IPS-18a (cell line): ENCODE data around the gene RAPSN.
A peak's percentile ranks its signal among the peaks of the same experiment; 100 is the strongest.

Experiments used
- H3K27ac ChIP-seq: one replicate; pipeline ENCODE4 v1.5.1; 2013; ENCODE audit warnings: low read length
- H3K27me3 ChIP-seq: one replicate; pipeline ENCODE4 v1.6.1; 2013; ENCODE audit warnings: mild to moderate bottlenecking, low read length; ENCODE audit not compliant: control insufficient read depth, insufficient read depth
- H3K36me3 ChIP-seq: one replicate; pipeline ENCODE4 v1.6.1; 2013; ENCODE audit warnings: low read depth, low read length; ENCODE audit not compliant: control insufficient read depth
- H3K4me1 ChIP-seq: one replicate; pipeline ENCODE4 v1.6.1; 2013; ENCODE audit warnings: low read depth, low read length; ENCODE audit not compliant: control insufficient read depth
- H3K4me3 ChIP-seq: one replicate; pipeline ENCODE4 v1.5.1; 2013; ENCODE audit warnings: low read length
- H3K9ac ChIP-seq: one replicate; pipeline ENCODE4 v1.6.1; 2013; ENCODE audit warnings: mild to moderate bottlenecking, low read length, moderate library complexity
- H3K9me3 ChIP-seq: one replicate; pipeline ENCODE4 v1.6.1; 2013; ENCODE audit warnings: low read depth, low read length; ENCODE audit not compliant: control insufficient read depth

The RAPSN gene

DNA sequence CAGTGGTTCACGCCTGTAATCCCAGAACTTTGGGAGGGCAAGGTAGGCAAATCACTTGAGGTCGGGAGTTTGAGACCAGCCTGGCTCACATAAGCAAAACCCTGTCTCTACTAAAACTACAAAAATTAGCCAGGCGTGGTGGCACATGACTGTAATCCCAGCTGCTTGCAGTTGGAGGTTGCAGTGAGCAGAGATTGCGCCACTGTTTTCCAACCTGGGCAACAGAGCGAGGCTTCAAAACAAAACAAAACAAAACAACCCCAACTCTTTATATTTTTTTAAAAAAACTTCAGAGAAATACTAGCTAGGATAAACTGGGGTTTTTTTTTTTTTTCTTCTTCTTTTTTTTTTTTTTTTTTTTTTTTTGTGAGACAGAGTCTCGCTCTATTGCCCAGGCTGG is 31.8 kb upstream of the RAPSN start:
- Histone ChIP-seq H3K27me3 (no peaks in the 10 kb centered on the region), H3K36me3 (peaks cover 90% of the 10 kb centered on the region), H3K27ac (no peak overlapping the region), H3K4me1 (no peaks in the 10 kb centered on the region), H3K4me3 (no peak overlapping the region), H3K9ac (no peak overlapping the region), H3K9me3 (no peaks in the 10 kb centered on the region)

- Histone ChIP-seq H3K36me3 (peaks cover 91% of the 10 kb centered on the region), H3K9ac (no peak overlapping the region), H3K9me3 (no peaks in the 10 kb centered on the region), H3K27me3 (no peaks in the 10 kb centered on the region), H3K27ac (no peak overlapping the region), H3K4me3 (no peak overlapping the region), H3K4me1 (no peaks in the 10 kb centered on the region)
These were observed 29.9 kb upstream of the RAPSN start for GRCh38 chr11:47478651-47479329.

- Histone ChIP-seq H3K27me3 (no peaks in the 10 kb centered on the region), H3K9me3 (no peaks in the 10 kb centered on the region), H3K4me1 (no peaks in the 10 kb centered on the region), H3K36me3 (peaks cover 91% of the 10 kb centered on the region), H3K27ac (no peak overlapping the region), H3K9ac (no peak overlapping the region), H3K4me3 (no peak overlapping the region)
These were observed 28.8 kb upstream of the RAPSN start for GRCh38 chr11:47477753-47478152.

DNA sequence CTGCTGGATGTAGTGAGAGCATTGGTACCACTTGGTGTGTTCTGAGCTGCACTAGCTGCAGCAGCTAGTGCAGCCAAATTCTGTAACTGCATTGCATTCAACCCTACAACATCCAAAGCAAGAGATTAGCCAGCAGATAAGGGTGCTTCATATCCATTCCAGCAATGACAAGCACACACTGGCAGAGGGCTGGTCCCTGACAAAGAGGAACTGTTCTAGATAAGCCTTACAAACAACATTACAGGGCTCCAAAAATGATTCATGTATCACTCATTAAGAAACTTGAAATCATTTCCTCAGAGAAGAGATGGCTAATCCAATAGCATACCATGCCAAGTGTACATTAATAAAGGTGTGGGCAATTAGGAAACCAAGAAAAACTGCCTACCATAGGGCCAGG is 28.4 kb upstream of the RAPSN start:
- no peak overlapping the region for H3K9ac ChIP-seq
- H3K36me3 ChIP-seq = peaks cover 91% of the 10 kb centered on the region
- H3K4me3 ChIP-seq = no peak overlapping the region
- no peaks in the 10 kb centered on the region for H3K4me1 ChIP-seq
- no peak overlapping the region for H3K27ac ChIP-seq
- H3K9me3 ChIP-seq = no peaks in the 10 kb centered on the region
- no peaks in the 10 kb centered on the region for H3K27me3 ChIP-seq

GRCh38 chr11:47470671-47471070 is 21.7 kb upstream of the RAPSN start:
- peaks cover 27% of the 10 kb centered on the region for H3K4me1 ChIP-seq
- H3K9me3 ChIP-seq = no peaks in the 10 kb centered on the region
- H3K36me3 ChIP-seq = peaks cover 56% of the 10 kb centered on the region
- H3K27ac ChIP-seq = no peak overlapping the region
- H3K9ac ChIP-seq = no peak overlapping the region
- H3K27me3 ChIP-seq = no peaks in the 10 kb centered on the region
- no peak overlapping the region for H3K4me3 ChIP-seq

- Histone ChIP-seq H3K27me3 (no peaks in the 10 kb centered on the region), H3K9ac (no peak overlapping the region), H3K4me3 (no peak overlapping the region), H3K9me3 (no peaks in the 10 kb centered on the region), H3K27ac (no peak overlapping the region), H3K4me1 (peaks cover 27% of the 10 kb centered on the region), H3K36me3 (peaks cover 45% of the 10 kb centered on the region)
These were observed 20.6 kb upstream of the RAPSN start for GRCh38 chr11:47469361-47470179.

GRCh38 chr11:47468598-47469214 is 19.8 kb upstream of the RAPSN start:
- H3K4me1 ChIP-seq = peaks cover 27% of the 10 kb centered on the region
- H3K9me3 ChIP-seq = no peaks in the 10 kb centered on the region
- no peak overlapping the region for H3K4me3 ChIP-seq
- H3K27me3 ChIP-seq = no peaks in the 10 kb centered on the region
- H3K9ac ChIP-seq = peak overlapping the region; percentile 7
- peaks cover 39% of the 10 kb centered on the region for H3K36me3 ChIP-seq
- no peak overlapping the region for H3K27ac ChIP-seq

GRCh38 chr11:47467357-47467756 is 18.4 kb upstream of the RAPSN start:
- H3K4me1 ChIP-seq = peaks cover 27% of the 10 kb centered on the region
- peaks cover 25% of the 10 kb centered on the region for H3K36me3 ChIP-seq

GRCh38 chr11:47466701-47467250 is 17.8 kb upstream of the RAPSN start:
- Histone ChIP-seq H3K27me3 (no peaks in the 10 kb centered on the region), H3K36me3 (peaks cover 20% of the 10 kb centered on the region), H3K9ac (no peak overlapping the region), H3K9me3 (no peaks in the 10 kb centered on the region), H3K4me3 (no peak overlapping the region), H3K4me1 (peaks cover 27% of the 10 kb centered on the region), H3K27ac (no peak overlapping the region)

More at GRCh38 chr11:47467357-47467756, 18.4 kb upstream of the RAPSN start:
- no peak overlapping the region for H3K4me3 ChIP-seq
- no peak overlapping the region for H3K9ac ChIP-seq
- no peak overlapping the region for H3K27ac ChIP-seq
- H3K27me3 ChIP-seq = no peaks in the 10 kb centered on the region
- no peaks in the 10 kb centered on the region for H3K9me3 ChIP-seq

GRCh38 chr11:47466201-47466600 is 17.3 kb upstream of the RAPSN start:
- no peaks in the 10 kb centered on the region for H3K27me3 ChIP-seq
- H3K4me1 ChIP-seq = peaks cover 27% of the 10 kb centered on the region
- H3K27ac ChIP-seq = no peak overlapping the region
- no peaks in the 10 kb centered on the region for H3K9me3 ChIP-seq
- H3K4me3 ChIP-seq = no peak overlapping the region
- peaks cover 14% of the 10 kb centered on the region for H3K36me3 ChIP-seq
- no peak overlapping the region for H3K9ac ChIP-seq

- no peak overlapping the region for H3K27ac ChIP-seq
- H3K9ac ChIP-seq = no peak overlapping the region
- peaks cover 4% of the 10 kb centered on the region for H3K36me3 ChIP-seq
- H3K9me3 ChIP-seq = no peaks in the 10 kb centered on the region
- no peak overlapping the region for H3K4me3 ChIP-seq
- H3K4me1 ChIP-seq = peaks cover 24% of the 10 kb centered on the region
- H3K27me3 ChIP-seq = no peaks in the 10 kb centered on the region
These were observed 15.5 kb upstream of the RAPSN start for GRCh38 chr11:47464483-47464882.
